Transverse colon (tissue), 4 donors: ENCODE measurements around the gene ATP6V0D1.

Source experiments
- CTCF ChIP-seq, 5 experiments: fragments of 200-600 bp in 3 of 5; fragments of 450-650 bp in 2 of 5; sonication (generic) in 3 of 5; IDR thresholded peaks; 1 replicate in 2 of 5; 2 replicates in 3 of 5; pipeline ENCODE4 v1.5.1; 2016 to 2017; ENCODE audit warnings: antibody characterized with exemption in 5 of 5, inconsistent platforms in 3 of 5, mild to moderate bottlenecking in 2 of 5, moderate library complexity in 1 of 5
- EP300 ChIP-seq: sonication (generic); formaldehyde crosslinking; IDR thresholded peaks from one replicate; pipeline ENCODE4 v1.6.1; 2017; ENCODE audit warnings: antibody characterized with exemption, low read depth
- POLR2A ChIP-seq: fragments of 450-650 bp; IDR thresholded peaks from one replicate; pipeline ENCODE4 v1.6.1; 2016; ENCODE audit warnings: antibody characterized with exemption, mild to moderate bottlenecking, moderate library complexity
- POLR2AphosphoS5 ChIP-seq, 3 donors: sonication (generic); formaldehyde crosslinking; IDR thresholded peaks; one replicate each; pipeline ENCODE4 v1.6.1; 2016; ENCODE audit warnings: antibody characterized with exemption in 3 of 3

- TF ChIP-seq CTCF (IDR thresholded peaks at IDR 0.05) (no peak), POLR2AphosphoS5 (IDR thresholded peaks at IDR 0.05) (no peak), POLR2A (no peak), EP300 (no peak)
These were observed 2.2 kb upstream of the ATP6V0D1 start, which contains the start of gene AGRP for GRCh38 chr16:67483150-67483549.
